Thyroid gland (tissue), 4 donors: ENCODE measurements around the gene UQCRHL.

ENCODE experiments used
- POLR2A ChIP-seq, 2 donors: fragments of 450-650 bp; IDR thresholded peaks; one replicate each; pipeline ENCODE4 v1.6.1; 2017; ENCODE audit warnings: antibody characterized with exemption in 2 of 2, mild to moderate bottlenecking in 2 of 2, moderate library complexity in 1 of 2
- TF ChIP-seq, protein P1 (sequence below), 6 experiments: fragments of 200-600 bp in 3 of 6; fragments of 450-650 bp in 3 of 6; sonication (generic) in 3 of 6; IDR thresholded peaks; one replicate each; pipeline ENCODE4 v1.5.1; 2016 to 2019; ENCODE audit warnings: antibody characterized with exemption in 6 of 6, mild to moderate bottlenecking in 2 of 6, inconsistent platforms in 1 of 6, moderate library complexity in 1 of 6

DNA sequence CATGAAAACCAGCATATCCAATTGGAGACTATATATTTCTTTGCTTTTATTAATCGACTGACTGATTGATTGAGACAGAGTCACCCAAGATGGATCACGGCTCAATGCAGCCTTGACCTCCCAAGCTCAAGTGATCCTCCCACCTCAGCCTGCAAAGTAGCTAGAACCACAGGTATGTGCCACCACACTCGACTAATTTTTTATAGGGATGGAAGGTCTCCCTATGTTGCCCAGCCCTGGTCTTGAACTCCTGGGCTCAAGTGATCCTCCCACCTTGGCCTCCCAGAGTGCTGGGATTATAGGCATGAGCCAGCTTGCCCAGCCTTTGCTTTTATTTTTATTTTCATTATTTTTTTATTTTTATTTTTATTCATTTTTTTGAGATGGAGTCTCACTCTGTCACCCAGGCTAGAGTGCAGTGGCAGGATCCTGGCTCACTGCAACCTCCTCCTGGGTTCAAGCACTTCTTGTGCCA, 45.4 kb upstream of the UQCRHL start:
- no peak for TF ChIP-seq POLR2A (IDR thresholded peaks at IDR 0.05)
- TF ChIP-seq, protein P1, sequence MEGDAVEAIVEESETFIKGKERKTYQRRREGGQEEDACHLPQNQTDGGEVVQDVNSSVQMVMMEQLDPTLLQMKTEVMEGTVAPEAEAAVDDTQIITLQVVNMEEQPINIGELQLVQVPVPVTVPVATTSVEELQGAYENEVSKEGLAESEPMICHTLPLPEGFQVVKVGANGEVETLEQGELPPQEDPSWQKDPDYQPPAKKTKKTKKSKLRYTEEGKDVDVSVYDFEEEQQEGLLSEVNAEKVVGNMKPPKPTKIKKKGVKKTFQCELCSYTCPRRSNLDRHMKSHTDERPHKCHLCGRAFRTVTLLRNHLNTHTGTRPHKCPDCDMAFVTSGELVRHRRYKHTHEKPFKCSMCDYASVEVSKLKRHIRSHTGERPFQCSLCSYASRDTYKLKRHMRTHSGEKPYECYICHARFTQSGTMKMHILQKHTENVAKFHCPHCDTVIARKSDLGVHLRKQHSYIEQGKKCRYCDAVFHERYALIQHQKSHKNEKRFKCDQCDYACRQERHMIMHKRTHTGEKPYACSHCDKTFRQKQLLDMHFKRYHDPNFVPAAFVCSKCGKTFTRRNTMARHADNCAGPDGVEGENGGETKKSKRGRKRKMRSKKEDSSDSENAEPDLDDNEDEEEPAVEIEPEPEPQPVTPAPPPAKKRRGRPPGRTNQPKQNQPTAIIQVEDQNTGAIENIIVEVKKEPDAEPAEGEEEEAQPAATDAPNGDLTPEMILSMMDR (IDR thresholded peaks at IDR 0.05) = no peak
